Measurements from ENCODE around the gene ANKDD1B.

Gene ANKDD1B

GRCh38 chr5:75620184-75620959 is 9.1 kb downstream of the ANKDD1B start:
- H3K36me3 ChIP-seq (ENCODE audit: control insufficient read depth, insufficient read depth, low read length): no peaks in the 10 kb centered on the region
- no peak overlapping the region for H3K27ac ChIP-seq (ENCODE audit: low read depth, low read length)
- H3K4me3 ChIP-seq (ENCODE audit: low read length): no peak overlapping the region
- peaks cover 2% of the 10 kb centered on the region for H3K4me1 ChIP-seq (ENCODE audit: control insufficient read depth, insufficient read depth, low read length)
- no peaks in the 10 kb centered on the region for H3K27me3 ChIP-seq (ENCODE audit: control insufficient read depth, insufficient read depth, low read length)
- no peak overlapping the region for H3K9ac ChIP-seq (ENCODE audit: low read length)

- no peaks in the 10 kb centered on the region for H3K4me1 ChIP-seq (ENCODE audit: control insufficient read depth, insufficient read depth, low read length)
- no peak overlapping the region for H3K27ac ChIP-seq (ENCODE audit: low read depth, low read length)
- H3K27me3 ChIP-seq (ENCODE audit: control insufficient read depth, insufficient read depth, low read length): no peaks in the 10 kb centered on the region
- H3K4me3 ChIP-seq (ENCODE audit: low read length): no peak overlapping the region
- no peak overlapping the region for H3K9ac ChIP-seq (ENCODE audit: low read length)
- no peaks in the 10 kb centered on the region for H3K36me3 ChIP-seq (ENCODE audit: control insufficient read depth, insufficient read depth, low read length)
Measured at GRCh38 chr5:75622564-75622963, 11.3 kb downstream of the ANKDD1B start.

GRCh38 chr5:75623846-75624245 is 12.6 kb downstream of the ANKDD1B start:
- H3K36me3 ChIP-seq (ENCODE audit: control insufficient read depth, insufficient read depth, low read length): no peaks in the 10 kb centered on the region
- H3K4me1 ChIP-seq (ENCODE audit: control insufficient read depth, insufficient read depth, low read length): no peaks in the 10 kb centered on the region
- H3K4me3 ChIP-seq (ENCODE audit: low read length): no peak overlapping the region
- H3K27ac ChIP-seq (ENCODE audit: low read depth, low read length): no peak overlapping the region
- no peak overlapping the region for H3K9ac ChIP-seq (ENCODE audit: low read length)
- H3K27me3 ChIP-seq (ENCODE audit: control insufficient read depth, insufficient read depth, low read length): no peaks in the 10 kb centered on the region

- no peaks in the 10 kb centered on the region for H3K36me3 ChIP-seq (ENCODE audit: control insufficient read depth, insufficient read depth, low read length)
- no peak overlapping the region for H3K4me3 ChIP-seq (ENCODE audit: low read length)
- H3K4me1 ChIP-seq (ENCODE audit: control insufficient read depth, insufficient read depth, low read length): no peaks in the 10 kb centered on the region
Measured at GRCh38 chr5:75626959-75627358, 15.7 kb downstream of the ANKDD1B start.

GRCh38 chr5:75627801-75628200 is 16.5 kb downstream of the ANKDD1B start:
- H3K4me1 ChIP-seq (ENCODE audit: control insufficient read depth, insufficient read depth, low read length): no peaks in the 10 kb centered on the region
- no peaks in the 10 kb centered on the region for H3K27me3 ChIP-seq (ENCODE audit: control insufficient read depth, insufficient read depth, low read length)
- H3K36me3 ChIP-seq (ENCODE audit: control insufficient read depth, insufficient read depth, low read length): no peaks in the 10 kb centered on the region
- H3K27ac ChIP-seq (ENCODE audit: low read depth, low read length): no peak overlapping the region
- no peak overlapping the region for H3K4me3 ChIP-seq (ENCODE audit: low read length)
- no peak overlapping the region for H3K9ac ChIP-seq (ENCODE audit: low read length)

More at GRCh38 chr5:75626959-75627358, 15.7 kb downstream of the ANKDD1B start:
- no peaks in the 10 kb centered on the region for H3K27me3 ChIP-seq (ENCODE audit: control insufficient read depth, insufficient read depth, low read length)
- no peak overlapping the region for H3K9ac ChIP-seq (ENCODE audit: low read length)
- H3K27ac ChIP-seq (ENCODE audit: low read depth, low read length): no peak overlapping the region

- H3K4me1 ChIP-seq (ENCODE audit: control insufficient read depth, insufficient read depth, low read length): no peaks in the 10 kb centered on the region
- H3K4me3 ChIP-seq (ENCODE audit: low read length): no peak overlapping the region
- no peaks in the 10 kb centered on the region for H3K27me3 ChIP-seq (ENCODE audit: control insufficient read depth, insufficient read depth, low read length)
- H3K27ac ChIP-seq (ENCODE audit: low read depth, low read length): no peak overlapping the region
- H3K36me3 ChIP-seq (ENCODE audit: control insufficient read depth, insufficient read depth, low read length): no peaks in the 10 kb centered on the region
- no peak overlapping the region for H3K9ac ChIP-seq (ENCODE audit: low read length)
Measured at GRCh38 chr5:75630875-75631274, 19.6 kb downstream of the ANKDD1B start.

- no peak overlapping the region for H3K4me3 ChIP-seq (ENCODE audit: low read length)
- no peak overlapping the region for H3K27ac ChIP-seq (ENCODE audit: low read depth, low read length)
- H3K9ac ChIP-seq (ENCODE audit: low read length): no peak overlapping the region
- no peaks in the 10 kb centered on the region for H3K36me3 ChIP-seq (ENCODE audit: control insufficient read depth, insufficient read depth, low read length)
- no peaks in the 10 kb centered on the region for H3K4me1 ChIP-seq (ENCODE audit: control insufficient read depth, insufficient read depth, low read length)
- H3K27me3 ChIP-seq (ENCODE audit: control insufficient read depth, insufficient read depth, low read length): no peaks in the 10 kb centered on the region
Measured at GRCh38 chr5:75632321-75632720, 21.1 kb downstream of the ANKDD1B start.

GRCh38 chr5:75637949-75638348 is 26.7 kb downstream of the ANKDD1B start:
- no peak overlapping the region for H3K4me3 ChIP-seq (ENCODE audit: low read length)
- no peaks in the 10 kb centered on the region for H3K36me3 ChIP-seq (ENCODE audit: control insufficient read depth, insufficient read depth, low read length)
- H3K27me3 ChIP-seq (ENCODE audit: control insufficient read depth, insufficient read depth, low read length): no peaks in the 10 kb centered on the region
- H3K27ac ChIP-seq (ENCODE audit: low read depth, low read length): no peak overlapping the region
- no peaks in the 10 kb centered on the region for H3K4me1 ChIP-seq (ENCODE audit: control insufficient read depth, insufficient read depth, low read length)
- no peak overlapping the region for H3K9ac ChIP-seq (ENCODE audit: low read length)

- Histone ChIP-seq H3K27me3 (ENCODE audit: control insufficient read depth, insufficient read depth, low read length) (no peaks in the 10 kb centered on the region), H3K9ac (ENCODE audit: low read length) (no peak overlapping the region), H3K36me3 (ENCODE audit: control insufficient read depth, insufficient read depth, low read length) (no peaks in the 10 kb centered on the region), H3K4me1 (ENCODE audit: control insufficient read depth, insufficient read depth, low read length) (no peaks in the 10 kb centered on the region), H3K4me3 (ENCODE audit: low read length) (no peak overlapping the region), H3K27ac (ENCODE audit: low read depth, low read length) (no peak overlapping the region)
Measured at GRCh38 chr5:75639535-75640311, 28.5 kb downstream of the ANKDD1B start.

- H3K27ac ChIP-seq (ENCODE audit: low read depth, low read length): no peak overlapping the region
- no peaks in the 10 kb centered on the region for H3K36me3 ChIP-seq (ENCODE audit: control insufficient read depth, insufficient read depth, low read length)
- H3K27me3 ChIP-seq (ENCODE audit: control insufficient read depth, insufficient read depth, low read length): no peaks in the 10 kb centered on the region
- H3K4me3 ChIP-seq (ENCODE audit: low read length): no peak overlapping the region
- H3K9ac ChIP-seq (ENCODE audit: low read length): no peak overlapping the region
- no peaks in the 10 kb centered on the region for H3K4me1 ChIP-seq (ENCODE audit: control insufficient read depth, insufficient read depth, low read length)
Measured at GRCh38 chr5:75640395-75640794, 29.1 kb downstream of the ANKDD1B start.

- H3K36me3 ChIP-seq (ENCODE audit: control insufficient read depth, insufficient read depth, low read length): no peaks in the 10 kb centered on the region
- no peak overlapping the region for H3K4me3 ChIP-seq (ENCODE audit: low read length)
- no peak overlapping the region for H3K27ac ChIP-seq (ENCODE audit: low read depth, low read length)
- H3K9ac ChIP-seq (ENCODE audit: low read length): no peak overlapping the region
- H3K4me1 ChIP-seq (ENCODE audit: control insufficient read depth, insufficient read depth, low read length): no peaks in the 10 kb centered on the region
- no peaks in the 10 kb centered on the region for H3K27me3 ChIP-seq (ENCODE audit: control insufficient read depth, insufficient read depth, low read length)
Measured at GRCh38 chr5:75640826-75641225, 29.6 kb downstream of the ANKDD1B start.

- no peaks in the 10 kb centered on the region for H3K4me1 ChIP-seq (ENCODE audit: control insufficient read depth, insufficient read depth, low read length)
- no peak overlapping the region for H3K27ac ChIP-seq (ENCODE audit: low read depth, low read length)
- no peaks in the 10 kb centered on the region for H3K36me3 ChIP-seq (ENCODE audit: control insufficient read depth, insufficient read depth, low read length)
- no peak overlapping the region for H3K9ac ChIP-seq (ENCODE audit: low read length)
- H3K27me3 ChIP-seq (ENCODE audit: control insufficient read depth, insufficient read depth, low read length): no peaks in the 10 kb centered on the region
- H3K4me3 ChIP-seq (ENCODE audit: low read length): no peak overlapping the region
Measured at GRCh38 chr5:75648712-75649111, 37.5 kb downstream of the ANKDD1B start.

All from rectal smooth muscle tissue (tissue), 1 donor.